Lower leg skin (tissue), 4 donors: ENCODE data around the gene SEMA3G. TPM values are rescaled to one million over a fixed set of nuclear protein-coding genes. Genes with fewer than 3 reads are reported as not detected.

Experiments
- DNase-seq, 2 donors: peaks; one replicate each; pipeline ENCODE4 v3.0.0-alpha.2; 2019; ENCODE audit warnings: low spot score in 2 of 2
- H3K4me3 ChIP-seq: fragments of 200-600 bp; sonication (generic); 2 replicates; pipeline ENCODE4 v1.5.1; 2017; ENCODE audit warnings: mild to moderate bottlenecking, low read depth; ENCODE audit not compliant: poor library complexity, severe bottlenecking
- CTCF ChIP-seq, 3 donors: fragments of 450-650 bp; IDR thresholded peaks; one replicate each; pipeline ENCODE4 v1.5.1; 2016; ENCODE audit warnings: antibody characterized with exemption in 3 of 3, mild to moderate bottlenecking in 3 of 3, moderate library complexity in 2 of 3
- POLR2A ChIP-seq, 2 donors: fragments of 450-650 bp; IDR thresholded peaks; one replicate each; pipeline ENCODE4 v1.6.1; 2016 to 2017; ENCODE audit warnings: antibody characterized with exemption in 2 of 2, mild to moderate bottlenecking in 1 of 2, moderate library complexity in 1 of 2
- WGBS, 2 donors: methylation state at CpG; one replicate each; pipeline ENCODE4 v1.1.5; 2018; 5-methylcytosine and 5-hydroxymethylcytosine counted together
- intact Hi-C: fragments of 100-400 bp; cut with DNase I; formaldehyde crosslinking; loops from one replicate; pipeline ENCODE4 v1.15.0; 2023; ENCODE audit warnings: low total_unique reads
- total RNA-seq, 4 donors: library from RNA; depleted of rRNA; stranded (reverse); fragments of >200 nt; gene quantifications; one replicate each; pipeline ENCODE4 v1.1.0, GENCODE V29; 2016

The SEMA3G gene
- total RNA-seq, 4 donors from 2014 or later: 17.9 to 49.8 (median 26.9) TPM

- intact Hi-C loops: no loop called here
- no peak for TF ChIP-seq POLR2A (IDR thresholded peaks at IDR 0.05)
- no peak for TF ChIP-seq CTCF (IDR thresholded peaks at IDR 0.05)
- 87 to 88% methylated on average over 13 of the region's 13 CpGs for WGBS, 2 donors
- no peak overlapping the region for H3K4me3 ChIP-seq
- DNase-seq: peak in 1 of 2 donors; percentile 66
Measured at GRCh38 chr3:52397676-52398399, 47.1 kb downstream of the SEMA3G start.

- no peak overlapping the region for H3K4me3 ChIP-seq
- TF ChIP-seq CTCF (IDR thresholded peaks at IDR 0.05) (no peak), POLR2A (IDR thresholded peaks at IDR 0.05) (no peak)
- 87 to 91% methylated on average over 9 to 10 of the region's 10 CpGs for WGBS, 2 donors
- peak in 1 of 2 donors; percentile 77 for DNase-seq
- intact Hi-C loops: no loop called here
Measured at GRCh38 chr3:52396907-52397591, 47.9 kb downstream of the SEMA3G start.

GRCh38 chr3:52396011-52396906 is 48.6 kb downstream of the SEMA3G start:
- WGBS, 2 donors: 85 to 93% methylated on average over 18 to 25 of the region's 25 CpGs
- no peak overlapping the region for H3K4me3 ChIP-seq
- intact Hi-C loops: no loop called here
- DNase-seq: peak in 1 of 2 donors; percentile 75
- TF ChIP-seq CTCF (IDR thresholded peaks at IDR 0.05) (no peak), POLR2A (IDR thresholded peaks at IDR 0.05) (no peak)

GRCh38 chr3:52395503-52395865 is 49.4 kb downstream of the SEMA3G start:
- intact Hi-C loops: no loop called here
- no peak for DNase-seq
- no peak overlapping the region for H3K4me3 ChIP-seq
- TF ChIP-seq POLR2A (IDR thresholded peaks at IDR 0.05) (no peak), CTCF (IDR thresholded peaks at IDR 0.05) (no peak)
- WGBS, 2 donors: 65 to 80% methylated on average over 7 to 8 of the region's 8 CpGs

- intact Hi-C loops: no loop called here
- DNase-seq: no peak
- H3K4me3 ChIP-seq: no peak overlapping the region
- no peak for TF ChIP-seq CTCF (IDR thresholded peaks at IDR 0.05)
- 90 to 93% methylated on average over 8 to 10 of the region's 10 CpGs for WGBS, 2 donors
Measured at GRCh38 chr3:52394751-52395502, 50.0 kb downstream of the SEMA3G start.
